H1 (cell line): ENCODE data around the gene PCDHA13. TPM values are rescaled to one million over a fixed set of nuclear protein-coding genes. Genes with fewer than 3 reads are reported as not detected.

Experiments
- CTCF ChIA-PET: fragments of 300-600 bp; sonication (Branson Sonifier 250); formaldehyde crosslinking; loops from one replicate; lab custom pipeline; 2021; ENCODE audit not compliant: partially characterized antibody; lab: Charles Lee
- POLR2A ChIA-PET: fragments of 300-600 bp; sonication (Branson Sonifier 250); formaldehyde crosslinking; loops from one replicate; lab custom pipeline; 2021; ENCODE audit warnings: inconsistent platforms; ENCODE audit not compliant: partially characterized antibody; lab: Charles Lee
- DNase-seq, 2 experiments: peaks; one replicate each; pipeline versions ENCODE4 v3.0.0 to v3.0.0-alpha.2; 2010 to 2022; ENCODE audit warnings: low spot score in 2 of 2, low read depth in 1 of 2, mixed read lengths in 1 of 2
- FAIRE-seq: peaks from 2 replicates; lab custom pipeline; 2011; peaks lifted over from hg19 to GRCh38; lab: Jason Lieb, UNC
- H2AFZ ChIP-seq: 2 replicates; pipeline ENCODE4 v1.8.1; 2012; ENCODE audit warnings: low read length, inconsistent platforms
- H2AK5ac ChIP-seq: 2 replicates; pipeline ENCODE4 v1.6.1; 2013; ENCODE audit warnings: low read depth, low read length
- H2BK120ac ChIP-seq: replicated peaks from 2 replicates; pipeline ENCODE3; 2013; ENCODE audit warnings: low read depth, low read length, inconsistent platforms
- H2BK12ac ChIP-seq: 2 replicates; pipeline ENCODE4 v1.6.1; 2013; ENCODE audit warnings: low read depth, low read length
- H2BK15ac ChIP-seq: 2 replicates; pipeline ENCODE4 v1.6.1; 2013; ENCODE audit warnings: low read length
- H2BK20ac ChIP-seq: 2 replicates; pipeline ENCODE4 v1.6.1; 2013; ENCODE audit warnings: low read length
- H2BK5ac ChIP-seq: 2 replicates; pipeline ENCODE4 v1.6.1; 2013; ENCODE audit warnings: low read depth, low read length
- H3K14ac ChIP-seq: 2 replicates; pipeline ENCODE4 v1.6.1; 2013; ENCODE audit warnings: inconsistent platforms; ENCODE audit not compliant: insufficient read length
- H3K18ac ChIP-seq: 2 replicates; pipeline ENCODE4 v1.6.1; 2013; ENCODE audit warnings: low read length; ENCODE audit errors: extremely low read depth
- H3K23ac ChIP-seq: 2 replicates; pipeline ENCODE4 v1.6.1; 2013; ENCODE audit warnings: inconsistent platforms; ENCODE audit not compliant: insufficient read length
- H3K23me2 ChIP-seq: 2 replicates; pipeline ENCODE4 v1.6.1; 2013; ENCODE audit warnings: low read depth, low read length
- H3K27ac ChIP-seq: 2 replicates; pipeline ENCODE4 v1.6.1; 2011; ENCODE audit warnings: low read depth, low read length, inconsistent platforms
- H3K27me3 ChIP-seq, 4 experiments: replicated peaks in 1 of 4; 1 replicate in 1 of 4; 2 replicates in 3 of 4; pipeline versions ENCODE4 v1.6.1 to v1.8.1; 2011 to 2013; ENCODE audit warnings: low read length in 3 of 4, mild to moderate bottlenecking in 3 of 4, inconsistent platforms in 2 of 4, mixed read lengths in 2 of 4, moderate library complexity in 1 of 4; ENCODE audit not compliant: control insufficient read depth in 3 of 4, insufficient read depth in 3 of 4; ENCODE audit errors: extremely low read depth in 1 of 4
- H3K36me3 ChIP-seq, 4 experiments: 2 replicates each; pipeline versions ENCODE4 v1.6.1 to v1.8.1; 2011 to 2013; ENCODE audit warnings: mild to moderate bottlenecking in 4 of 4, low read length in 3 of 4, moderate library complexity in 2 of 4, control low read depth in 1 of 4, inconsistent platforms in 1 of 4; ENCODE audit not compliant: insufficient read depth in 4 of 4, control insufficient read depth in 2 of 4
- H3K4ac ChIP-seq: replicated peaks from 2 replicates; pipeline ENCODE3; 2013; ENCODE audit warnings: low read length, low read depth, mixed read lengths, inconsistent platforms; ENCODE audit not compliant: insufficient read length
- H3K4me1 ChIP-seq, 4 experiments: replicated peaks in 1 of 4; 1 replicate in 1 of 4; 2 replicates in 3 of 4; pipeline versions ENCODE4 v1.6.1 to v1.8.1; 2011 to 2013; ENCODE audit warnings: low read length in 3 of 4, inconsistent platforms in 2 of 4, mixed read lengths in 1 of 4; ENCODE audit not compliant: insufficient read depth in 4 of 4, control insufficient read depth in 3 of 4
- H3K4me2 ChIP-seq, 2 experiments: 2 replicates each; pipeline versions ENCODE4 v1.6.1 to v1.8.1; 2011 to 2013; ENCODE audit warnings: low read depth in 2 of 2, low read length in 2 of 2, control low read depth in 1 of 2, inconsistent platforms in 1 of 2, mild to moderate bottlenecking in 1 of 2; ENCODE audit not compliant: insufficient read depth in 1 of 2
- H3K4me3 ChIP-seq, 4 experiments: fragments of 200-600, 300-600 bp in 1 of 4; sonication (generic), shearing (Covaris generic), sonication (Bioruptor Twin) in 1 of 4; 2 replicates each; pipeline versions ENCODE4 v1.5.1 to v1.8.1; 2011 to 2016; ENCODE audit warnings: low read length in 4 of 4, low read depth in 3 of 4, control low read depth in 2 of 4, inconsistent platforms in 2 of 4, mild to moderate bottlenecking in 2 of 4, mixed read lengths in 1 of 4, moderate library complexity in 1 of 4; ENCODE audit not compliant: insufficient read depth in 2 of 4; ENCODE audit errors: extremely low read depth in 1 of 4
- H3K56ac ChIP-seq: replicated peaks from 2 replicates; pipeline ENCODE3; 2013; ENCODE audit warnings: low read depth, mild to moderate bottlenecking, mixed read lengths, low read length, inconsistent platforms; ENCODE audit not compliant: insufficient read length
- H3K79me1 ChIP-seq: 2 replicates; pipeline ENCODE4 v1.6.1; 2013; ENCODE audit warnings: low read depth, low read length, control low read depth
- H3K79me2 ChIP-seq, 2 experiments: 2 replicates each; pipeline versions ENCODE4 v1.6.1 to v1.8.1; 2012 to 2013; ENCODE audit warnings: low read length in 2 of 2, mild to moderate bottlenecking in 2 of 2, inconsistent platforms in 1 of 2; ENCODE audit not compliant: insufficient read depth in 2 of 2, control insufficient read depth in 1 of 2
- H3K9ac ChIP-seq, 4 experiments: replicated peaks in 1 of 4; 1 replicate in 1 of 4; 2 replicates in 3 of 4; pipeline versions ENCODE4 v1.6.1 to v1.8.1; 2011 to 2013; ENCODE audit warnings: low read depth in 3 of 4, low read length in 3 of 4, control low read depth in 2 of 4, mild to moderate bottlenecking in 2 of 4, moderate library complexity in 2 of 4, inconsistent platforms in 1 of 4; ENCODE audit errors: extremely low read depth in 1 of 4
- H3K9me3 ChIP-seq, 2 experiments: 2 replicates each; pipeline versions ENCODE4 v1.6.1 to v1.8.1; 2012 to 2013; ENCODE audit warnings: mild to moderate bottlenecking in 2 of 2, moderate library complexity in 2 of 2, control low read depth in 1 of 2, inconsistent platforms in 1 of 2, low read depth in 1 of 2, low read length in 1 of 2, mixed read lengths in 1 of 2; ENCODE audit not compliant: insufficient read depth in 2 of 2
- H4K20me1 ChIP-seq, 2 experiments: replicated peaks in 1 of 2; 2 replicates each; pipeline versions ENCODE3 to v1.8.1; 2011 to 2013; ENCODE audit warnings: inconsistent platforms in 2 of 2, low read length in 2 of 2, mild to moderate bottlenecking in 1 of 2; ENCODE audit not compliant: insufficient read depth in 2 of 2, control insufficient read depth in 1 of 2
- H4K5ac ChIP-seq: 2 replicates; pipeline ENCODE4 v1.6.1; 2013; ENCODE audit warnings: low read length, low read depth, mixed read lengths, inconsistent platforms; ENCODE audit not compliant: insufficient read length
- H4K8ac ChIP-seq: 2 replicates; pipeline ENCODE4 v1.8.0; 2013; ENCODE audit warnings: mild to moderate bottlenecking, moderate library complexity, low read length, inconsistent platforms; ENCODE audit not compliant: insufficient read depth; ENCODE audit errors: extremely low read depth
- H4K91ac ChIP-seq: replicated peaks from 2 replicates; pipeline ENCODE3; 2013; ENCODE audit warnings: low read length, mixed read lengths, inconsistent platforms; ENCODE audit not compliant: insufficient read length
- ASH2L ChIP-seq: fragments of 200-600, 300-600 bp; sonication (generic); IDR thresholded peaks from one replicate; pipeline ENCODE4 v1.7.1; 2017; ENCODE audit warnings: low read length
- BACH1 ChIP-seq: IDR thresholded peaks from 2 replicates; pipeline ENCODE4 v1.6.1; 2012; ENCODE audit warnings: low read length, improper control_type of control experiment
- CBX5 ChIP-seq: fragments of 300-800, 300-1000 bp; sonication (generic); IDR thresholded peaks from 2 replicates; pipeline ENCODE4 v1.7.1; 2016; ENCODE audit warnings: antibody characterized with exemption, low read length, low read depth
- CBX8 ChIP-seq: fragments of 300-800, 300-1000 bp; sonication (generic); IDR thresholded peaks from 2 replicates; pipeline ENCODE4 v1.7.1; 2016; ENCODE audit warnings: low read depth, low read length, borderline replicate concordance
- CHD1 ChIP-seq: IDR thresholded peaks from 2 replicates; pipeline ENCODE4 v1.6.1; 2012; ENCODE audit warnings: low read depth, low read length, improper control_type of control experiment
- HDAC2 ChIP-seq, 2 experiments: fragments of 300-600 bp in 1 of 2; sonication (generic) in 1 of 2; IDR thresholded peaks; 2 replicates each; pipeline ENCODE4 v1.6.1; 2011 to 2012; ENCODE audit warnings: low read depth in 2 of 2, low read length in 2 of 2, mild to moderate bottlenecking in 2 of 2, moderate library complexity in 2 of 2, borderline replicate concordance in 1 of 2, inconsistent platforms in 1 of 2
- KDM5A ChIP-seq: fragments of 200-600 bp; IDR thresholded peaks from 2 replicates; pipeline ENCODE4 v1.7.1; 2012; ENCODE audit warnings: mild to moderate bottlenecking, low read length, inconsistent platforms, mixed read lengths
- MAX ChIP-seq: IDR thresholded peaks from 2 replicates; pipeline ENCODE4 v1.6.1; 2012; ENCODE audit warnings: inconsistent platforms
- NRF1 ChIP-seq: IDR thresholded peaks from 2 replicates; pipeline ENCODE4 v1.6.1; 2011; ENCODE audit warnings: mild to moderate bottlenecking, low read depth, low read length, improper control_type of control experiment
- POLR2A ChIP-seq, 2 experiments: IDR thresholded peaks; 1 replicate in 1 of 2; 2 replicates in 1 of 2; pipeline ENCODE4 v1.6.1; 2011; ENCODE audit warnings: low read depth in 2 of 2, low read length in 2 of 2, mild to moderate bottlenecking in 2 of 2; ENCODE audit errors: control extremely low read depth in 1 of 2
- SIX5 ChIP-seq: IDR thresholded peaks from 2 replicates; pipeline ENCODE4 v1.6.1; 2011; ENCODE audit warnings: mild to moderate bottlenecking, low read depth, low read length
- SP2 ChIP-seq: IDR thresholded peaks from 2 replicates; pipeline ENCODE4 v1.6.1; 2012; ENCODE audit warnings: mild to moderate bottlenecking, low read length, inconsistent platforms
- SUZ12 ChIP-seq: fragments of 200-600 bp; sonication (generic); IDR thresholded peaks from 2 replicates; pipeline ENCODE4 v1.6.1; 2012; ENCODE audit warnings: mild to moderate bottlenecking, inconsistent platforms, low read length, moderate library complexity, mixed read lengths
- ZNF274 ChIP-seq: IDR thresholded peaks from 2 replicates; pipeline ENCODE4 v1.7.0; 2012; ENCODE audit warnings: low read length, borderline replicate concordance; ENCODE audit errors: extremely low read depth
- WGBS, 2 experiments: shearing (Covaris generic) in 1 of 2; methylation state at CpG; one replicate each; pipeline versions ENCODE4 v1.1.6 to v1.1.7; 2013 to 2015; ENCODE audit warnings: low lambda C conversion rate in 2 of 2, mixed read lengths in 2 of 2, inconsistent platforms in 1 of 2, low coverage in 1 of 2, missing lambda C conversion rate in 1 of 2; ENCODE audit not compliant: insufficient replicate concordance in 2 of 2, insufficient coverage in 1 of 2, insufficient read length in 1 of 2; ENCODE audit errors: extremely low coverage in 1 of 2, missing lambda C conversion rate in 1 of 2; 5-methylcytosine and 5-hydroxymethylcytosine counted together
- polyA plus RNA-seq, 7 experiments: library from polyadenylated mRNA; depleted of rRNA in 3 of 7; stranded (reverse) in 5 of 7; unstranded in 2 of 7; fragments of >200 nt in 5 of 7; fragments of 200-250 nt in 2 of 7; gene quantifications; 1 replicate in 5 of 7; 2 replicates in 1 of 7; 4 replicates in 1 of 7; pipeline versions ENCODE4 v1.2.1 to v1.2.3, GENCODE V29; 2011 to 2013; ENCODE audit warnings: missing spikeins in 2 of 7, mixed read lengths in 2 of 7
- total RNA-seq: library from RNA; stranded (reverse); fragmentation: NEBNext Ultra II Directional; extraction: Animal tissue kit (Norgen Biotek cat#: 25700); gene quantifications from 2 replicates; pipeline ENCODE4 v1.2.1, GENCODE V29; 2021

The PCDHA13 gene
- total and polyA plus RNA-seq, 2 of the 8 experiments (the other 6 are each of a cell fraction or from before 2014, with no cell fraction given), result 1.2 to 1.3 TPM

GRCh38 chr5:140927228-140927573 lies 45.3 kb downstream of the PCDHA13 start:
- Histone ChIP-seq H3K4me1 (peaks cover 0 to 15% (median 11%) of the 10 kb centered on the region in 4 experiments; a peak in 6 of 7 replicates), H2BK12ac (peak overlapping the region; percentile 72), H4K8ac (no peak overlapping the region), H3K27ac (no peak overlapping the region), H2BK15ac (no peak overlapping the region), H2AFZ (peak overlapping the region; percentile 68), H4K20me1 (peaks cover 9 to 15% of the 10 kb centered on the region in 2 experiments), H3K18ac (no peak overlapping the region), H4K91ac (no peak overlapping the region), H2AK5ac (no peak overlapping the region), H3K9me3 (no peaks in the 10 kb centered on the region), H2BK20ac (no peak overlapping the region), H3K23ac (no peak overlapping the region), H3K4me3 (peak overlapping the region; percentile 62 to 75 (median 68)), H3K79me1 (no peaks in the 10 kb centered on the region; the same call in none of the 2 replicates), H3K36me3 (no peaks in the 10 kb centered on the region), H3K56ac (no peak overlapping the region), H3K79me2 (no peaks in the 10 kb centered on the region), H4K5ac (no peak overlapping the region), H3K4me2 (peak overlapping the region; percentile 95 to 97), H3K23me2 (peaks cover 20% of the 10 kb centered on the region), H3K14ac (no peak overlapping the region), H3K27me3 (peaks cover 0 to 25% (median 15%) of the 10 kb centered on the region in 4 experiments; a peak in 6 of 7 replicates), H3K9ac (0 out of 7 replicates have a peak overlapping the region, but pooled peaks of 1 of the 4 experiments have one; percentile 16), H3K4ac (peak overlapping the region; percentile 32), H2BK5ac (no peak overlapping the region), H2BK120ac (no peak overlapping the region)
- ChIA-PET POLR2A (interaction anchor here (0.7 to 3.8 kb wide), 8 partner anchors 9 to 113 kb away, joined by 3 to 41 read pairs (median 6); partner anchors contain the start of genes PCDHA11 and PCDHA12), CTCF (interaction anchor here (0.7 to 4.8 kb wide), 42 partner anchors 8 to 134 kb away, joined by 3 to 78 read pairs (median 5); partner anchors contain the start of genes PCDHA10, PCDHA12, PCDHA13 and PCDHA4)
- peak in 1 of 2 experiments; percentile 72 for DNase-seq
- FAIRE-seq, result peak; percentile 63
- 4% methylated on average over 26 of the region's 26 CpGs; no CpG with 5 or more reads in 1 of the 2 experiments for WGBS, 2 experiments
- TF ChIP-seq SUZ12, result no peak; the same call in 1 of the 2 replicates
- TF ChIP-seq CBX8, result no peak
- TF ChIP-seq MAX, result peak; percentile 36; the same call in 1 of the 2 replicates
- no peak for TF ChIP-seq CBX5
- no peak for TF ChIP-seq SP2
- no peak for TF ChIP-seq SIX5
- peak; percentile 8 for TF ChIP-seq ASH2L
- TF ChIP-seq ZNF274, result no peak
- no peak for TF ChIP-seq CHD1
- no peak for TF ChIP-seq HDAC2 (IDR thresholded peaks at IDR 0.05; ENCODE audit: borderline replicate concordance in 1 of 2, low read depth in 2 of 2, low read length in 2 of 2)
- TF ChIP-seq POLR2A (IDR thresholded peaks at IDR 0.05; ENCODE audit: control extremely low read depth in 1 of 2, low read depth in 2 of 2, low read length in 2 of 2), result no peak
- TF ChIP-seq KDM5A, result no peak
- TF ChIP-seq BACH1, result peak; percentile 51; the same call in 1 of the 2 replicates
- TF ChIP-seq NRF1, result no peak
